8988T (cell line): ENCODE data around the gene CCL24.
"Not testable (repeated sequence)": the region's sequence is repeated elsewhere in the genome, so short reads cannot be mapped to it uniquely, and the experiment has no call there.

Experiments used
- DNase-seq: peaks from one replicate; pipeline ENCODE4 v3.0.0; 2011

CCL24 gene

DNA sequence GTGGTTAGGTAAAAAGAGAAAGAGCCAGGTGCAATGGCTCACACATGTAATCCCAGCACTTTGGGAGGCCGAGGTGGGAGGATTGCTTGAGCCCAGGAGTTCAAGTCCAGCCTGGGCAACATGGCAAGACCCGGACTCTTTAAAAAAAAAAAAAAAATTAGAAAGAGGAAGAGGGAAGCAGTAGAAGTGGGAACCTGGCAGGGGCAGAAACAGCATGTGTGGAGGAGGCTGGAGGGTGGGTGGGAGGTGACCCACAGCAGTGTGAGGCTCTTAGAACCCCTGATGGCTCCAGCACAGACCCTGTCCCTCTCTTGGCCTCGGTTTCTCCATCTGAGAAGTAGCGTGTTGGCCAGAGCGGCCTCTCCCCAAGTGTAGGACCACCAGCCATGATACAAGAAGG is 4.9 kb upstream of the CCL24 start:
- no peak for DNase-seq

DNA sequence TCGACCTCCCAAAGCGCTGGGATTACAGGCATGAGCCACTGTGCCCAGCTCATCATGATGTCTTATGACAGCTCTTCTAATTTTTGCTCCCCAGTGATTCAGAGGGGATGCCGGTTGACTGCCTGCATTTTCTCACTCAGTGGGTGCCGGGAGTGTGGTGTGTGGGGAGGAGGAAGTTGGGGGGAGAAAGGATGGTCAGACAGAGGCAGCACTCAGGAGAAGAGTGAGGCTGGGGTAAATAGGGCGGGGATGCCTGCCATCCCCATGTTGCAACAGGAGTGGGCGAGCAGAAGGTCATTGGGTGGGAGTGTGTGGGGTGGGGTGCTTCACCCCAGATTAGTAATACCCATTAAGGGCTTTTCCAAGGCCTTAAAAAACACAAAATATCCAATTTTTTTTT is 3.5 kb upstream of the CCL24 start:
- no peak for DNase-seq

DNA sequence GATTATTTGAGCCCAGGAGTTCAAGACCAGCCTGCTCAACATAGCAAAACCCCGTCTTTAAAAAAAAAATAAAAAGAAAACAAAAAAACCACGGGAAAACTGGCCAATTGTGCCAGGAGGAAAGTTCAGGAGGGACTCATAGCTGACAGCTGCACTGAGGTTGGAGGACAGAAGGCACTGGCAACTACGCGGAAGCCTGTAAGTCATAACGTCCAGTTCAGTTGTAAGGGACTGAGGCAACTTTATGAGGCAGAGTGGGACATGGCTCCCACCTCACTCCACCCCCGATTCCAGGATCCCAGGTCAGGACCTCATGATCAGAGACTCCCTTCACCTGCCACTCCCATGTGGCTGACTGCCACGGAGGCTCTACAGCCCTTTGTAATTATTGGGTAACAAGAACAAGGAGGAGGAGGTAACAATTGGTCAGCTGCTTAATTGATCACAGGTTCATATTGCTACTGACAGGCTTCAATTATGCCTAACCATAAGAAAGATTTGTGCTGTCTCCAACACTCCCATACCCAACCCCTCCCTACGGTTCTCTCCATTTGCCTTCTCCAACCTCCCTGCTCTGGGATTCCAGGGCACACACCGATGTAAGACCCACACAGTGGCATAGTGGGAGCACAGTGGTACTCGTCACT is 1.9 kb upstream of the CCL24 start:
- DNase-seq: no peak

DNA sequence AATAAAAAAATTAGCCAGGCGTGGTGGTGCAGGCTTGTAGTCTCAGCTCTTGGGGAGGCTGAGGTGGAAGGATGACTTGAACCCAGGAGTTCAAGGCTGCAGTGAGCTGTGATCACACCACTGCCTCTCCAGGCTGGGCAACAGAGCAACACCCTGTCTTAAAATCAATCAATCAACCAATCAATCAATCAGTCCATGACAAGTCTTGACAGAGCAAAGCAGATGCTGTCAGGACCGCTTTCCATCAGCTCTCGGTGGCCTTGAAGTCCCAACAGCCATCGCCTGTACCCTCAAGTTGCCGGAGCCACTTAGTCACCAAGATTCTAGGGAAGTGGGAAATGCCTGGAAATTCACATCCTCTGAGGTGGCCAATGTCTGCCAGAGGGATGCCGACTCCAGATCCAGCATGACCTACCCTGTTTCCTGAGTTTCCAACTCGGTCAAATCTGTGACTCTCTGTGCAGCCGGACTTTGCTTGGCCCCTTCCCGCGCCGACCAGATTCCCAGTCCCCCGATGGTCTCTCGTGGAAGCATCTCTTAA is 871 bp upstream of the CCL24 start:
- DNase-seq: peak; percentile 65

DNA sequence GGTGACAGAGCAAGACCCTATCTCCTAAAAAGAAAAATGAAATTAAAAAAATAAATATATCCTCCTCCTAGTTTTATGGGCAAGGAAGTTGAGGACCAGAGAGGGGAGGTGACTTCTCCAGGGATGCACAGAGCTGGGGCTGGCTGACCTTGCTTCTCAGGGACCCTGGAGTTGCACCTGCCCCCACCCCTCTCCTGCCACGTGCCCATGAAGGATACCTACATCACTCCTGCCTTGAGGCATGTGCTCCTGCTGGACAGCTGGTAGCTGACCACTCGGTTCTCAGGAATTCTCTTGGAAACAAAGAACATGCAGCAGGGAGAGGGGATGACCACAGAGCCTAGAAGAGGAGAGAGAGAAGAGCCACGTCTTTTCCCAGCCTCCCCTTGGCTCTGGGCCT is 522 bp downstream of the CCL24 start:
- no peak for DNase-seq

DNA sequence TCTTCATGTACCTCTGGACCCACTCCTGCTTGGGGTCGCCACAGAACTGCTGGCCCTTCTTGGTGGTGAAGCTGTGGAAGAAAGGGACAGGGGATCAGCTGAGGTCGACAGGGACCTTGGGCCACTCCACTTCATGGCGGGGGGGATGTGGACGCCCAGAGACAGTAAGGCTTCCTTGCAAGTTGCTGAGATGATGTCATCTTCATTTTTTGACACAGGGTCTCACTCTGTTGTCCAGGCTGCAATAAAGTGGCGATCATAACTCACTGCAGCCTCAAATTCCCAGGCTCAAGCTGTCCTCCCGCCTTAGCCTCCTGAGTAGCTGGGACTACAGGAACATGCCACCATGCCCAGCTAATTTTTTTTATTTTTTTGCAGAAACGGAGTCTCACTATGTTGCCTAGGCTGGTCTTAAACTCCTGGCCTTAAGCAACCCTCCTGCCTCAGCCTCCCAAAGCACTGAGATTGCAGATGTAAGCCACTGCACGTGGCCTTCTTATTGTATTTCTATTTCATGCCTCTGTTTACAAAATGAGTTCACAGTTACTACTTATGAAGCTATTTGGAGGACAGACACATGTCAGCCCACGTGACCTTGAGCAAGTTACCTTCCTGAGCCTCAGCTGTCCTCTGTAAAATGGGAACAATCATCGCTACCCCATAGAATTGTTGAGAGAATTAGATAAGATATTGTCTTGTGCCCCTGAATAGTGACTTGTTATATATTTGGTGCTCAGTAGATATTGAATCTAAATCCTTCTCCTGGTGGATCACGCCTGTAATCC is 1.5 kb downstream of the CCL24 start:
- DNase-seq: no peak

DNA sequence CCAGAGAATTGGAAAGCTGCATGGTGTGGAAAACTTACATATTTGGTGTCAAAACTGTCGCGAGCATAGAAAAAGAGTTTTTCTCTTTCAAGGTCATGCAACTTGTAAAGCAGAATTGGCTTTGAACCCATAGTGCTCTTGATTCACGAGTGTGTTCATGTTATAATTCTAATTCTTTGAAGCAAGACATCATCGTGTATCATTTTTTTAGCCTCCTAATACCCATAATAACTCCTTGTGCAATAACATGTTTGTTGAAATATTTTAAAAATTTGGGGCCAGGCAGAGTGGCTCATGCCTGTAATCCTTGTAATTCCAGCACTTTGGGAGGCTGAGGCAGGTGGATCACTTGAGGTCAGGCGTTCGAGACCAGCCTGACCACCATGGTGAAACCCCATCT is 4.2 kb downstream of the CCL24 start:
- DNase-seq: no peak

DNA sequence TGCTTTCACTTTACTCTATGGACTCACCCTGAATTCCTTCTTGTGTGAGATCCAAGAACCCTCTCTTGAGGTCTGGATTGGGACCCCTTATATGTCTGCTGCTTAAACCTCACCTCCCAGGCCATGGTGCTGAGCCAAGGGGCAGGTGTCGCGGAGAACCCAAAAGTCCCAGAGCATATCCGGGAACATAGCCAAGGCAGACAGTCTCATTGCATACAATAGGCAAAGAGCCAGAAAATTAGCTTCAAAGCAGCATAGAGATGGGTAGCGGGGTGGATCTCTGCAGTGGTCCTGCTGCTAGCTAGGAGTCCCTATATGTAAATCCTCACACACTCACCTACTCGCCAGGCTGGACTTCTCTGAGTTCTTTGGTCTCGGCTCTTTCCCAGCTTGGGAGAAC is 5.5 kb downstream of the CCL24 start:
- no peak for DNase-seq

DNA sequence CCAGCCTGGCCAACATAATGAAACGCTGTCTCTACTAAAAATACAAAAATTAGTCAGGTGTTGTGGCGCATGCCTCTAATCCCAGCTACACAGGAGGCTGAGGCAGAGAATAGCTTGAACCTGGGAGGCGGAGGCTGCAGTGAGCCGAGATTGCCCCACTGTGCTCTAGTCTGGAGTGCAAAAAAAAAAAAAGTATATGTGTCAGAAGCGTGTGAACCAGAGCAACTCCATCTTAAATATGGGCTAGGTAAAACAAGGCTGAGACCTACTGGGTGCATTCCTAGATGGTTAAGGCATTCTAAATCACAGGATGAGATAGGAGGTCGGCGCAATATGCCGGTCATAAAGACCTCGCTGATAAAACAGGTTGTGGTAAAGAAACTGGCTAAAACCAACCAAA is 6.2 kb downstream of the CCL24 start:
- DNase-seq: no peak

DNA sequence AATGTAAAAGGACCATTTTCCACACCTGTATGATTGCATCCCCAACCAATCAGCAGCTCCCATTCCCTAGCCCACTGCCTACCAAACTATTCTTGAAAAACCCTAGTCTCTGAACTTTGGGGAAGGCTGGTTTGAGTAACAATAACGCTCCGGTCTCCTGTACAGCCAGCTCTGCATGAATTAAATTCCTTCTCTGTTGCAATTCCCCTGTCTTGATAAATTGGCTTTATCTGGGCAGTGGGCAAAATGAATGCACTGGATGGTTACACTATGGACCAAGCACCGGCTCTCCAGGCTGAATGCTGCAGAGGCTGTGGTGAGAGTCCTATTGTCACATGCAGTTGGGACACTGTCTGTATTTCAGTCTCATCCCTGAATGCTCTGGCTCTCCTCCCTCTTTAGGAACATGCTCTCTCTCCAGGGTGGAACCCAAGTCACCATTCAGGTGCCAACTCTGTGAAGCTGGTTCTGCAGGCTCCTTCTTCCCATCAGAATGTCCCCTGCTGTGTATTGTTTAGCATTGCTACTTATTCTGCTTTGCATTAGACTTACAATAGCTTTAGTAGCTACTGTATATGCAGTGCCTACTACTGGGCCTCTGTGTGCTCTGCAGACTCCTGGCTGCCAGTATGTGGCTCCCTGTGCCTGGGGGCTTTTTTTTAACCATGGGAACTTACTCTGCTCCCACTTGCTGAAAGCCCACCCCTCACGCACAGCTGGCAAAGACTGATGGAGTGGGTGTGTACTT is 6.9 kb downstream of the CCL24 start:
- DNase-seq: no peak

DNA sequence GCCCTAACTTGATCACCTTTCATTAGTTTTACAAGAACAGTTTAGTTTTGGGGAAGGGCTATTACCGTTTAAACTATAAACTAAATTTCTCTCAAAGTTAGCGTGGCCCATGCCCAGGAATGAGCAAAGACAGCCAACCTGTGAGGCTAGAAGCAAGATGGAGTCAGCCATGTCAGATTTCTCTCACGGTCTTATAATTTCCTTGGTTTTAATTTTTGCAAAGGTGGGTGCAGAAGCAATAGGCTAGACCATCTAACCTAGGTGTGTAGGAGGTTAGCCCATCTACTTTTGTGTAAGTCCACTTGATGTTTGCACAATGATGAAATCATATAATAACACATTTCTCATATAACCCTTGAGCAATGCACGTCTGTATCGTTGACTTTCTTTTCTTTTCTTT is 8.9 kb downstream of the CCL24 start:
- no peak for DNase-seq

DNA sequence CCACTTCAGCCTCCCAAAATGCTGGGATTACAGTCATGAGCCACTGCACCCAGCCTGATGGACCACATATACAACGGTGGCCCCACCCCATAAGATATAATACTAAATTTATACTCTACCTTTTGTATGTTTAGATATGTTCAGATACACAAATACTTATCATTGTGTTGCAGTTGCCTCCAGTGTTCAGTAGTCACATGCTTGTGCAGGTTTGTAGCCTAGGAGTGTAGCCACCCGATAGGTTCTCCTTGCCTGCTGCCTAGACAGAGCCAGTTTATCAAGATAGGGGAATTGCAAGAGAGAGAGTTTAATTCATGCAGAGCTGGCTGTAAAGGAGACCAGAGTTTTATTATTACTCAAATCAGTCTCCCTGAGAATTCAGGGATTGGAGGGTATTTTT is 9.6 kb downstream of the CCL24 start:
- DNase-seq: no peak

DNA sequence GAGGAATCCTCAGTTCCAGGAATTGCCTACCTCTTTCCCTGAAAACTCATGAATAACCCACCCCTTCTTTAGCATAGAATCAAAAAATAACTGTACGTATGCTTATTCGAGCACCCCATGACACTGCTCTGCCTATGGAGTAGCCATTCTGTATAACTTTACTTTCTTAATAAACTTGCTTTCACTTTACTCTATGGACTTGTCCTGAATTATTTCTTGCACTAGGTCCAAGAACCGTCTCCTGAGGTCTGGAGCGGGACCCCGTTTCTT is 11.1 kb downstream of the CCL24 start:
- DNase-seq: no peak

DNA sequence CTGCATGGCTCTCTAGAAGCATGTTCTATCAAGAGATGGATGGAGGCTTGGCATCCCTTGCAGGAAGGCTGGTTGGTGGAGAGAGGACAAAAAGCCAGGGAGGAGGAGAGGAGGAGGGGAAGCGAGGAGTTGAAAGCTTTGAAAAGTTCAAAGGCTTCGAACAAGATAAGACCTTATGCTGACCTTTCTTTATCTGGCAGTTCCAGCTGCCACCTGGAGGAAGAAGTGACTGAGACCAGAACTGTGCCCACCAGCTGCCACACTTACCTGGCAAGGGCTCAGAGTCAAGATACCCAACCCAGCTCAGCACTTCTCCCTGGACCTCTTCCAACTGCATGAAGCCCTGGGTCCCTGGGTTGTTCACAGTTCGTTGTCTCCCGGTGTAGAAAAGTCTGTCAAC is 14.8 kb downstream of the CCL24 start:
- no peak for DNase-seq

DNA sequence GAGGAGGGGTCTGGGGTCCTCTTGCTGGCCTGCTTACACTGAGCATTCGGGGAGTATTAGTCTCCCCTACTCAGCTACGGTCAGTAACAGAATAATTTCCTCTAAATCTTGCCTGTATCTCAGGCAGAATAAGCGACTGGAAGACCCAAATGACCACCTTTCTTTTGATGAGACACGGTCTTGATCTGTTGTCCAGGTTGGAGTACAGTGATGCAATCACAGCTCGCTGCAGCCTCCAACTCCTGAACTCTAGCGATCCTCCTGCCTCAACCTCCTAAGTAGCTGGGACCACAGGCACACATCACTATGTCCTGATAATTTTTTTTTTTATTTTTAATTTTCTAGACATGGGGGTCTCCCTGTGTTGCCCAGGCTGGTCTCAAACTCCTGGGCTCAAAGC is 17.2 kb downstream of the CCL24 start:
- DNase-seq: no peak

DNA sequence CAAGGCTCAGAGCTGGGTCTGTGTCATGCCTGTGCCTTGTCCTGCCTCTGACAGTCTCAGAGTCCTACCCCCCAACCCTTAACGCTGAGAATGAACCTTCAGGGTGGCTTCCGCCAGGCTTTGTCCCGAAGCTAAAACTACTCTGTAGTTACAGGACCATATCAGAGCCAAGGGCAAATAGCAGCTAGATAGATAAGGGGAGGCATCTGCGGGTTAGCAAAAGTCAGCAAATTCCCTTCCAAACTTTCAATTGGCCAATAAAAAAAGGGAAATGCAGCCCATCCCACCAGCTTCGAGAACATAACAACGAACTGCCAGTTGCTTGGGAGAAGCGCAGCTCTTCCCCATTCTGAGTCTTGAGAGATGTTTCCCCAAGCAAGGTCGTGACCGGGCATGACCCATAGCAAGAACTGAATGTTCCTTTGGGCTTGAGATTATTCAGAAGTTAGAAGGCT is 17.7 kb downstream of the CCL24 start:
- DNase-seq: no peak

DNA sequence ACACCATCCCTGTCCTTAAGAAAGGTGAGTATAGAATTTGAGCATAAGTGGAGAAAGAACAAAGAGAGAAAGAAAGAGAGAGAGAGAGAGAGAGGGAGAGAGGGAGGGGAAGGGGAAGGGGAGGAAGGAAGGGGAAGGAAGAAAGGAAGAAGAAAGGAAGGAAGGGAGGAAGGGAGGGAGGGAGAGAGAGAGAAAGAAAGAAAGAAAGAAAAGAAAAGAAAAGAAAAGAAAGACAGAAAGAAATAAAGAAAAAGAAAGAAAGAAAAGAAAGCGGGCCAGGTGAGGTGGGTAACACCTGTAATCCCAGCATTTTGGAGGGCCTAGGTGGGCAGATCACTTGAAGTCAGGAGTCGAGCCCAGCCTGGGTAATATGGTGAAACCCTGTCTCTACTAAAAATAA is 19.9 kb downstream of the CCL24 start:
- DNase-seq: no peak

DNA sequence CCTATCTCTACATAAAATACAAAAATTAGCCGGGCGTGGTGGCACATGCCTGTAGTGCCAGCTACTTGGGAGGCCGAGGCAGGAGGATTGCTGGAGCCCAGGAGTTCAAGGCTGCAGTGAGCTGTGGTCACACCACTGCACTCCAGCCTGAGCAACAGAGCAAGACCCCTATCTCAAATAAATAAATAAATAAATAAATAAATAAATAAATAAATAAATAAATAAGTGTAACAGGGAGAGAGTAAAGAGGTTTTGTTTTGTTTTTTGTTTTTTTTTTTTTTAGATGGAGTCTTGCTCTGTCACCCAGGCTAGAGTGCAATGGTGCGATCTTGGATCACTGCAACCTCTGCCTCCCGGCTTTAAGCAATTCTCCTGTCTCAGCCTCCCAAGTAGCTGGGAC is 21.0 kb downstream of the CCL24 start:
- DNase-seq: not testable (repeated sequence)

DNA sequence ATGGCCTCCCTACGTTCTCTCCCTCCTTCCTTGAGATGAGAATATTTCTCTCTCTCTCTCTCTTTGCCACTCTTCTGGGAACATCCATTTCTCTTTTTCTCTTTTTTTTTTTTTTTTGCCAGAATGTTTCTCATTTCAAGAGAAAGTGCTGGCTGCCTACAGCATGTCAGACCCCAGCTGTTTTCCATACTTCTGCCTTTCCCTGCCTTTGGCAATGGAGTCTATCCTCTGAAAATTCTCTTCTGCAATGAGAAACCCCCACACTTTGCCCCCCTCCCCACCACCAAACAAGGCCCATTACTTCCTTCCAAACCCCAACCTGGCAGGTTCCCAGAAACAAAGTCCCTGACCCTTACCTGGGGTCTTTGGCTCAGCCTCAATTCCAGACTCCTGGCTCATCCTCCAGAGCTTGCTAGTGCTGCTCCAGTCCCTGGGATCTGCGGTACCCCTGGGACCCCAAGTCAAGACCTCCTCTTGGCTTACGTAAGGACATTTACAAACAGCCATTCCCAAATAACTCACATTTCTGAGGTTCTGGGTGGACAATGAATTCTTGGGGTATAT is 24.2 kb downstream of the CCL24 start:
- no peak for DNase-seq

DNA sequence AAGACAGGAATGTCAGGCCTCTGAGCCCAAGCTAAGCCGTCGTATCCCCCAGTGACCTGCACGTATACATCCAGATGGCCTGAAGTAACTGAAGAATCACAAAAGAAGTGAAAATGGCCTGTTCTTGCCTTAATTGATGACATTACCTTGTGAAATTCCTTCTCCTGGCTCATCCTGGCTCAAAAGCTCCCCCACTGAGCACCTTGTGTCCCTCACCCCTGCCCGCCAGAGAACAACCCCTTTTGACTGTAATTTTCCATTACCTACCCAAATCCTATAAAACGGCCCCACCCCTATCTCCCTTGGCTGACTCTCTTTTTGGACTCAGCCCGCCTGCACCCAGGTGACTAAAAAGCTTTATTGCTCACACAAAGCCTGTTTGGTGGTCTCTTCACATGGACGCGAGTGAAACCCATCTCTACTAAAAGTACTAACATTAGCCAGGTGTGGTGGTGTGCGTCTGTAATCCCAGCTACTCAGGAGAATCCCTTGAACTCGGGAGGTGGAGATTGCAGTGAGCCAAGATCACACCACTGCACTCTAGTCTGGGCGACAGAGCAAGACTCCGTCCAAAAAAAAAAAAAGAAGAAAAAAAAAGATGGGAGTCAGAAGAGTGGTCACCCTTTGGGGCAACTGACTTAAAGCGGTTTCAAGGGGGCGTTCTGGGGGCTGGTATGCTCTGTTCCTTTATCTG is 25.3 kb downstream of the CCL24 start:
- not testable (repeated sequence) for DNase-seq

DNA sequence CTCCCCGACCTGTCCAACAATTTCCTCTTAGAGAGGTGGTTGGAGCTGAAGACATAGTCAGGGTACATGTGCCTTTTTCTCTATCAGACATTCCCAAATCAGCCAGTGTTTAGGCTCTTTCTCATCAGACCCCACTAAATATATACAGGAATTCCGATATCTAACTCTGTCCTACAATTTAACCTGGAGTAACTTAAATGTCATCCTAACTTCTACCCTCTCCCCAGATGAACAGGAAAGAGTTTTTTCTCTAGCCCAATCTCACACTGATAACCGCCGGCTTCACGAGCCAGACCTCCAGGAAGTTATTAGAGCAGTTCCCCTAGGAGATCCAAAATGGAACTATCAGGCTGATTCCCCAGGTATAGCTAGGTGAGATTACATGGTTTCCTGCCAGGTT is 30.5 kb downstream of the CCL24 start:
- DNase-seq: not testable (repeated sequence)

DNA sequence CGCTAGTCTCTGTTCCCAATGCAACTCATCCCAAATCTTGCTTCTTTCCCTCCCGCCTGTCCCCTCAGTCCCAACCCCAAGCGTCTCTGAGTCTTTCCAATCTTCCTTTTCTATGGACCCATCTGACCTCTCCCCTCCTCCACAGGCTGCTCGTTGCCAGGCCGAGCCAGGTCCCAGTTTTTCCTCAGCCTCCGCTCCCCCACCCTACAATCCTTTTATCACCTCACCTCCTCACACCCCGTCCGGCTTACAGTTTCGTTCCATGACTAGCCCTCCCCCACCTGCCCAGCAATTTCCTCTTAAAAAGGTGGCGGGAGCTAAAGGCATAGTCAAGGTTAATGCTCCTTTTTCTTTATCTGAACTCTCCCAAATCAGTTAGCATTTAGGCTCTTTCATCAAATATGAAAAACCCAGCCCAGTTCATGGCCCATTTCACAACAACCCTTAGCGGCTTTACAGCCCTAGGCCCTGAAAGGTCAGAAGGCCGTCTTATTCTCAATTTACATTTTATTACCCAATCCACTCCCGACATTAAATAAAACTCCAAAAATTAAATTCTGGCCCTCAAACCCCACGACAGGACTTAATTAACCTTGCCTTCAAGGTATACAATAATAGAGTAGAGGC is 32.8 kb downstream of the CCL24 start:
- DNase-seq: not testable (repeated sequence)

DNA sequence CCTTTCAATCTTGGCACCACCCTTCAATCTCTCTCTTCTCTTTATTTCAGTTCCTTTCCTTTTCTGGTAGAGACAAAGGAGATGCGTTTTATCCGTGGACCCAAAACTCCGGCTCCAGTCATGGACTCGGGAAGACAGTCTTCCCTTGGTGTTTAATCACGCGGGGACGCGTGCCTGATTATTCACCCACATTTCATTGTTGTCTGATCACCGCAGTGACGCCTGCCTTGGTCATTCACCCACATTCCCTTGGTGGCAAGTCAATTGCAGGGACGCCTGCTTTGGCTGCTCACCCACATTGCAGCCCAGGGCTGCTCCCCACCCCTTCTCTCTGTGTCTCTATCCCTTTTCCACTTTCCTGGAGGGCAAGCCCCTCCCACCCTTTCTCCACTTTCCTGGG is 34.1 kb downstream of the CCL24 start:
- DNase-seq: not testable (repeated sequence)
